Fibroblast of skin of right biceps (primary cell): ENCODE measurements around the gene RPRML.
"Not testable (repeated sequence)": the region's sequence is repeated elsewhere in the genome, so short reads cannot be mapped to it uniquely, and the experiment has no call there.

Experiments
- DNase-seq: peaks from one replicate; pipeline ENCODE4 v3.0.0-alpha.2; 2013

Gene RPRML

GRCh38 chr17:46979147-46979863 is at the start of gene RPRML:
Gene RPRML, minus strand, starts transcription at chr17:46979253. Its CDS starts 246 bp downstream, at chr17:46979007.
- DNase-seq = peak; percentile 29

DNA sequence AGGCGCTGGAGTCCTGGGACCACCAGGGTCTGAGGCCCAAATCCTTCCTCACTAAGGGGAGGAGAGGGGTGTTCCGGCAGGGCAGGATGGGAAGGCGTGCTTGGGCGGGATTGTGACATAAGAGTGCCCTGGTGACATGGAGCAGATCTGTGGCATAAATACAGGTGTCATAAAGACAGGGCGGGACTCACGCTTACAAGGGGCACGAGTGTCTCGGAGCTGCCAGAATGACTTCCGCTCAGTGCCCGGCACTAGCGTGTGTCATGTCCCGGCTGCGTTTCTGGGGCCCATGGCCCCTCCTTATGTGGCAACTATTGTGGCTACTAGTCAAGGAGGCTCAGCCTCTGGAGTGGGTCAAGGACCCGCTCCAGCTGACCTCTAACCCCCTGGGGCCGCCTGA is 37.9 kb upstream of the RPRML start:
- not testable (repeated sequence) for DNase-seq

GRCh38 chr17:47013341-47013740 is 34.3 kb upstream of the RPRML start:
- peak; percentile 74 for DNase-seq

GRCh38 chr17:47012457-47012856 is 33.4 kb upstream of the RPRML start:
- DNase-seq = no peak

DNA sequence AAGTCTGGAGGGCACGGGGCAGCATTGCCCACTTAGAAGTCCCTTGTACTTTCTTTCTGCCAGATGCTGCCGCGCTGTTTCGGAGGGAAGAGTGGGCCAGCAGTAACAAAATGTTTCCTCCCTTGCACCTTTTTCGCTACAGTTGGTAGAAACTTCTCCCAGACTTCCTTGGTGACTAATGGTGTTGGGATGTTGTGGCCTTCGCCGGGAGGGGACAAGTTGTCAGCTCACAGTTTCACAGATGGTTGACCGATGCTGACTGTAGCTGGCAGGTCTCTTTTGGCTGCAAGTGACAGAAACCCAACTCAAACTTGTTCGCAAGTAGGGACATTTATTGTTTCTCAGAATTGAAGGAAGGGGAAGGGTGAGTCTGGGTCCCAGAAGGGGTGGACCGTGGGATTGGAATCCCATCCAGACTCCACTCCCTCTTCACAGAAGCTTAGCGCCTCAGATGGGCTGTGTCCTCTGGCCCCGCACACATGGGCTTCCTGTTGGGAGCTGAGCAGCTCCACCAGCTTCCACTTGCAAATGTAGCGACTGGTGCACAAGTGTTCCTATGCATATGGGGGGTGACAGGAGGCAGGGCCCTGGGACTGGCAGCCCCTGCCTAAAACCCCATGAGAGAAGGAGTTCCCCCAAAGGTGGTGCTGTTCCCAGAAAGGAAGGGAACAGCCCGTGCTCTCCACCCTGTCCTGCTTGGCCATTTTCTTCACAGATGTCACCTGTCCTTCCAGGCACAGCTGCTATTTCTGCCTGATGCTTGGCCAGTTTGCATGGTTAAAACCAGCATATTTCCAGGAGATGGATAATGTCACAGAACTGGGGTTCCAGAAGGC is 30.9 kb upstream of the RPRML start:
- peak; percentile 16 for DNase-seq

DNA sequence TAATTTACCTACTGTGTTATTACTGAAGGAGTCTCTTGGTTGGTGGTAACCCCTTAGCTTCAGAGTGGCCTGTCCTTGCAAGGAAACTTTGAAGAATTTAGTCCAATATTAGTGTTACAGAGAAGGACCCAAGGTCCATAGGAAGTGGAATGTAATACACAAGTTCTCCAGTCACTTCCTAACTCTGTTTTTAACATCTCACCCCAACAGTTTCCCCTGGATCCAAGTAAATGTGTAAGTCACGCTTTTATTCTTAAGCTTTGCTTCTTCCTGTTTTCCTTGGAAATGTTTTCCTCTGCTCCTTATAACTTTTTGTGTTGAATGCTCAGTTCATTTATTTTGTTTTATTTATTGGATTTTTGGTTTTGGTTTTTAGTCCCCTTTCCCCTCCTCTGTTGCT is 25.9 kb upstream of the RPRML start:
- DNase-seq = no peak

- DNase-seq = not testable (repeated sequence)
These were observed 24.8 kb upstream of the RPRML start for GRCh38 chr17:47003864-47004263.

- peak; percentile 41 for DNase-seq
These were observed 17.0 kb upstream of the RPRML start for GRCh38 chr17:46995841-46996571.

- no peak for DNase-seq
These were observed 15.9 kb upstream of the RPRML start for GRCh38 chr17:46994993-46995392.

- DNase-seq = no peak
These were observed 12.6 kb upstream of the RPRML start for GRCh38 chr17:46991617-46992016.

DNA sequence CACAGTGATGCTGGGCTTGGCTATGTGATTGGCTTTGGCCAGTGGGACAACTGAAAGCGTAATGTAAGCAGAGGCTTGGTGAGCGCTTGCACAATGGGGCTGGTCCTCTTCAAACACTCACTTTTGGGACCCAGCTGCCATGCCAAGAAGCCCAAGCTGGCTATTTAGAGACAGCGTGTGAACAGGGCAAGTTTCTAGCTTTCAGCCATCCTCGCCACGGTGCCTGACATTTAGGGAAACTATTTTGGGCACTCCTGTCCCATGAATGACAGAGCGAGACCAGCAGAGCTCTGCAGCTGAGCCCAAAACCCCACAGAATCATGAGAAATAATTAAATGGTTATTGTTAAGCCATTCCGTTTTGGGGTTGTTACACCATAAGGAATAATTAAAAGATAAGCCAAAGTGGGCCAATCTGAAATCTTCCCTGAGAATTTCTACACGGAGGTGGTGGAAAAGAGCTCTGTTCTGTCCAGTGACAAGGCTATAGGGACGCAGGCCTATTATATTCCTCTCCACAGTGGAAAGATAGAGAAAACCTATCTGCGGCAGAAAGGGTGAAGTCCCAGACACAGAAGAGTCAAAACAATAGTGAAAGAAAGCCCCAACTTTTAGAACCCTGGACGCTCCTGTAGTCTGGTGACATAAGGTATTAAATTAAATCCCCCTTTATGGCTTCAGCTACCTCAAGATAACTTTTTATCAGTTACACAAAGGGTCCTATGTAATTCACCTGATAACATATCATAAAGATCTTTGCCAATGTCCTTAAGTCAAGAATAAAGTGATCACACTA is 10.8 kb upstream of the RPRML start:
- no peak for DNase-seq

- not testable (repeated sequence) for DNase-seq
These were observed 8.9 kb upstream of the RPRML start for GRCh38 chr17:46987927-46988326.

GRCh38 chr17:46986366-46986765 is 7.3 kb upstream of the RPRML start:
- no peak for DNase-seq

DNA sequence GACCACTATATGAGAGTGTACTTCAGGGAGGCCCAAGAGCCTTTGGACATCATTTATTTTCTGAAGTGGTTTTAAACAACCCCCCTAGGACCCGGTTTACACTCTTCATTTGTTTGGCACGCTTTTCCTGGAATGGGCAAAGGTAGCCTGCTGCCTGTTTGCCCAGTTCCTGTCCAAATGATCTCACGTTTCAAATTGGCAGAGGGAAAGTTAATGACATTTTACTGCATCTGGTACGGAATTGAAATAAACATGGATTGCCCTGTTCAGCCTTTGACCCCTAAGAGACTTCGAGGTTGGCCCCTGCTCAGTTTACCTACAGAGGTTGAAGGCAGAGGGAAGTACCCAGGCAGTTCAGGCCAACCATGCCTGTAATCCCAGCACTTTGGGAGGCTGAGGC is 5.8 kb upstream of the RPRML start:
- DNase-seq = no peak

- no peak for DNase-seq
These were observed 5.3 kb upstream of the RPRML start for GRCh38 chr17:46984341-46984740.

DNA sequence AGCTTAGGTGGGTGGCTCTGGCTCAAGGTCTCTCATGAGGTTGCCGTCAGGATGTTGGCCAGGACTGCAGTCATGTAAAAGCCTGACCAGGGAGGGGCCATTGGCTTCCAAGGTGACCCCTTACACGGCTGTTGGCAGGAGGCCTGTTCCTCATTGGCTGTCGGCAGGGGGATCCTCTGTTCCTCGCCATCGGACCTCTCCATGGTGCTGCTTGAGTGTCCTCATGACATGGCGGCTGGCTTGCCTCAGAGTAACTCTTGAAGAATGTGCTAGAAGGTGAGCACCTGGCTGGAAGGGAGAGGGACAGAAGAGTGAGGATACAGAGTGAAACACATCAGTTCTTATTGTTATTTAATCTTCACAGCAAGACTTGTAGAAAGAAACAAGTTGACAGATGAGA is 4.7 kb upstream of the RPRML start:
- no peak for DNase-seq

DNA sequence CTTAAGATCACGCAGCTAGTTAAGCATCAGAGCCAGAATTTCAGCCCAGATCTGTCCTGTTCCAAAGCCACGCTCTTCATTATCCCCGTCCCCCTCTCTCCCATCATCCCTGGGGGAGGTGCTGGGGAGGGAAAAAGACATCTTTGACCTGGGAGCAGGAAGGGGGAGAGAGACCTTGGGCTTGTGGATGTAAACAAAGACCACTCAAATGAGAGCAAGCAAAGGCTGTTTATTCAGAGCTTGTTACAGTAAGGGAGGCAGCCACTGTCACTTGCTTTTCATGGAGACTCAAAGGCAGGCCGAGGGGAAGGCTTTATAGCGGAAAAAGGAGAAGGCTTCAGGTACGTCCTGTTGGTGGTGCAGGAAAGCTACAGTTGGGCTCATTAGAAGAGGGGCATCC is 3.5 kb upstream of the RPRML start:
- DNase-seq = no peak

GRCh38 chr17:46978489-46979146 is 435 bp downstream of the RPRML start:
- DNase-seq = no peak

DNA sequence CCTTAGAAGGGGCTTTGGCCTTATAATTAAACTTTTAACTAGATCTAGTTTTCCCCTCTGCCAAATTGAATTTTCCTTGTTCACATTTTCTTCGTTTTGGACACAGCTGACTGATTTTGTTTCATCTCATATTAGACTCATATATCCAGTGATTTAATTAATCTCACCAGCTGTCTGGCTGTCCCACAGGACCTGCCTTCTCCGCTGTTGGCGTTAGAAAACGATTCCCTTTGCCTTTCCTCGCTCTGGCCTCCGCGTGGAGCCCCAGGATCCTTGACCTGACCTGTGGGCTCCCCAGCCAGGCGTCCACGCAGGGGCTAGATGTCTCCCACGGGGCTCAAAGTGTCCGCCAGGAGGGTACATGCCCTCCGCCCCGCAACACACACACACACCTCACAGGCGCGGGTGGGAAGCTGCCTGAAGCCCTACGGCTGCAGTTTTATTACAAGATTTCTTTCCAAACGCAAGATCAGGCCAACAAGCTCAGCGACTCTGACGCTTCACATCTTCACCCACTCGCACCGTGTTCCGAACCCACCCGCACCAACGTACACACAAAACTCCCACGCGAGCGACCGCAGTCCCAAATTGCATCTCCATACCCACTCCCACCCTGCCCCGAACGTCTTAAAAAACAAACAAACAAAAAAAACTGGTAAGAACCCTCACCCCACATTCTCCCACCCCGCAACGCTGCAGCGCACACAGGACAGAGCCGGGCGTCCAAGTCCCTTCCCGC is 1.1 kb downstream of the RPRML start:
- DNase-seq = no peak

DNA sequence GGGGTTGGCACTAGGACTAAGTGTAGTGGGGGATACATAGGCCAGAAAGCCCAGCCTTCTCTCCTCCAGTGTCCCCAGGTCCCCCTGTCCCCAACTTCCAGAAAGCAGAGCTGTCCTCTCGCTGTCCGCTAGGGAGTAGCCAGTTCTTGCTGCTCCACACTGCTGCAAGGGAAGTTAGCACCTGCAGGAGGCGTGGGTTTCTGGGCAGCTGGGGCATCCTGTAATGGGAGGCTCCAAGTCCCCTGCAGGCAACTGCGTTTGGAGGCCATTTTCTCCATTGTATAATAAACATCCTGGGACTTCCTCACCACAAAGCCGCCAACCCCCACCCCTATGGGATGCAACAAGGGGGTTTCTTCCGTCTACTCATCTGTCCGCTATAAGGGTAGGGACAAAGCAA is 1.7 kb downstream of the RPRML start:
- DNase-seq = peak; percentile 26

DNA sequence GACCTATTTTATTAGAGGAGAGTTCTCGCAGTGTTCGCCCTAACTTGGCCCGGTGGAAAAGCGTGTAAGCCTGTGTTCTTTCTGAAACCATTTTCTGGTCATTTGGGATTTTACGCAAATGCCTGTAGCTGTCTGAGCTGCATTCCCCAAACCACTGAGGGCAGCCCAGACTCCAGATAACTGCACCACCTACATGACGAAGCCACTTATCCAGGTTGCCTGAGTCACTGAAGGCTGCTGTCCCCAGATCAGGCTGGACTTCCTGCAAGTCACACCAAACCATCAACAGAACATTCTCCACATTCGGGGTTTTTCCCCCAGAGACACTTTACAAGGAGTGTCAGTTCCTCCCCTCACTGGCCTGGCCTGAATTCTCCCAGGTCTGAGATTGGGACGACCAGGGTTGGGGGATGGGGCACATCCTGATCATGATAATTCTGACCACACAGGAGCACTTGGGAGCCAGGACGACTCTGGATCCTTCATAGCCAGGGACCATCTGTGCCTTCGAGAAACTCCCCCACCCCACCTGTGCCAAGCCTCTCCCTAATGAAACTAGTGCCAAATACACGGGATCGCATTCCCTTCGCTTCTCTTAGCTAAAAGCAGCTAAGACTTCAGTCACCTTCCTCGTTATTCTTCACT is 2.3 kb downstream of the RPRML start:
- no peak for DNase-seq
